CD4-positive, alpha-beta T cell treated with Interleukin-15 for 4 hours (primary cell): ENCODE results near the gene SLX1B.
A peak's percentile ranks its signal among the peaks of the same experiment; 100 is the strongest.
"Not testable (repeated sequence)": the region's sequence is repeated elsewhere in the genome, so short reads cannot be mapped to it uniquely, and the experiment has no call there.

Experiments used
- DNase-seq: peaks from one replicate; pipeline ENCODE4 v3.0.0-alpha.2; 2020; ENCODE audit warnings: low spot score

Gene SLX1B

GRCh38 chr16:29454269-29454668, at the start of gene SLX1B, which contains the start of gene BOLA2:
TSS of gene SLX1B (plus strand) at chr16:29454533.
TSS of gene BOLA2 (minus strand) at chr16:29454351. CDS start at chr16:29454253, 98 bp downstream.
- DNase-seq, result not testable (repeated sequence)

- not testable (repeated sequence) for DNase-seq
Measured at GRCh38 chr16:29405249-29405648, 49.1 kb upstream of the SLX1B start.

- not testable (repeated sequence) for DNase-seq
Measured at GRCh38 chr16:29423587-29423986, 30.7 kb upstream of the SLX1B start.

GRCh38 chr16:29425390-29425789, 28.9 kb upstream of the SLX1B start:
- not testable (repeated sequence) for DNase-seq

GRCh38 chr16:29453754-29454153, 579 bp upstream of the SLX1B start:
- DNase-seq, result not testable (repeated sequence)

GRCh38 chr16:29454828-29455227, 495 bp downstream of the SLX1B start:
- not testable (repeated sequence) for DNase-seq

GRCh38 chr16:29457660-29458059, 3.3 kb downstream of the SLX1B start:
- not testable (repeated sequence) for DNase-seq

- not testable (repeated sequence) for DNase-seq
Measured at GRCh38 chr16:29459706-29460646, 5.6 kb downstream of the SLX1B start, which contains the start of gene SULT1A4. TSS of gene SULT1A4 (plus strand) at chr16:29459913. CDS start at chr16:29461386, 1,473 bp downstream.

GRCh38 chr16:29460647-29461030, 6.3 kb downstream of the SLX1B start:
- not testable (repeated sequence) for DNase-seq

- DNase-seq, result not testable (repeated sequence)
Measured at GRCh38 chr16:29465985-29466824, 11.9 kb downstream of the SLX1B start.

GRCh38 chr16:29466904-29467303, 12.6 kb downstream of the SLX1B start:
- not testable (repeated sequence) for DNase-seq

GRCh38 chr16:29467654-29468366, 13.5 kb downstream of the SLX1B start:
- not testable (repeated sequence) for DNase-seq

- DNase-seq, result peak; percentile 77
Measured at GRCh38 chr16:29469660-29470059, 15.3 kb downstream of the SLX1B start.

GRCh38 chr16:29472065-29472464, 17.7 kb downstream of the SLX1B start:
- DNase-seq, result not testable (repeated sequence)

- not testable (repeated sequence) for DNase-seq
Measured at GRCh38 chr16:29482276-29482675, 27.9 kb downstream of the SLX1B start.

- not testable (repeated sequence) for DNase-seq
Measured at GRCh38 chr16:29506308-29506707, 52.0 kb downstream of the SLX1B start, which contains the start of gene NPIPB12. TSS of gene NPIPB12 (minus strand) at chr16:29506408.
